ENCODE data around the gene MAPK13.
"Not testable (repeated sequence)": the region's sequence is repeated elsewhere in the genome, so short reads cannot be mapped to it uniquely, and the experiment has no call there.

Gene MAPK13

GRCh38 chr6:36129941-36130666, at the start of gene MAPK13:
MAPK13 (plus strand) TSS chr6:36130513; CDS start chr6:36130583, 70 bp downstream.
- ChIA-PET POLR2A (interaction anchor here (0.6 kb wide), 1 partner anchor 176 kb away, joined by 5 read pairs; no protein-coding TSS in a partner anchor), CTCF (interaction anchor here (1.0 to 4.0 kb wide), 6 partner anchors 9 to 228 kb away, joined by 3 to 20 read pairs (median 8); no protein-coding TSS in a partner anchor)
- TF ChIP-seq, protein P1, sequence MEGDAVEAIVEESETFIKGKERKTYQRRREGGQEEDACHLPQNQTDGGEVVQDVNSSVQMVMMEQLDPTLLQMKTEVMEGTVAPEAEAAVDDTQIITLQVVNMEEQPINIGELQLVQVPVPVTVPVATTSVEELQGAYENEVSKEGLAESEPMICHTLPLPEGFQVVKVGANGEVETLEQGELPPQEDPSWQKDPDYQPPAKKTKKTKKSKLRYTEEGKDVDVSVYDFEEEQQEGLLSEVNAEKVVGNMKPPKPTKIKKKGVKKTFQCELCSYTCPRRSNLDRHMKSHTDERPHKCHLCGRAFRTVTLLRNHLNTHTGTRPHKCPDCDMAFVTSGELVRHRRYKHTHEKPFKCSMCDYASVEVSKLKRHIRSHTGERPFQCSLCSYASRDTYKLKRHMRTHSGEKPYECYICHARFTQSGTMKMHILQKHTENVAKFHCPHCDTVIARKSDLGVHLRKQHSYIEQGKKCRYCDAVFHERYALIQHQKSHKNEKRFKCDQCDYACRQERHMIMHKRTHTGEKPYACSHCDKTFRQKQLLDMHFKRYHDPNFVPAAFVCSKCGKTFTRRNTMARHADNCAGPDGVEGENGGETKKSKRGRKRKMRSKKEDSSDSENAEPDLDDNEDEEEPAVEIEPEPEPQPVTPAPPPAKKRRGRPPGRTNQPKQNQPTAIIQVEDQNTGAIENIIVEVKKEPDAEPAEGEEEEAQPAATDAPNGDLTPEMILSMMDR (IDR thresholded peaks at IDR 0.05; ENCODE audit: control extremely low read depth, extremely low read depth, low read depth, missing control alignments): no peak
- DNase-seq (ENCODE audit: extremely low spot score): peak; percentile 43

GRCh38 chr6:36082318-36082717, 48.0 kb upstream of the MAPK13 start:
- ChIA-PET POLR2A (no interaction called here), CTCF (interaction anchor here (1.3 to 6.2 kb wide), 4 partner anchors 8 to 55 kb away, joined by 3 to 79 read pairs (median 4); partner anchors contain the start of gene MAPK14)
- DNase-seq (ENCODE audit: extremely low spot score): no peak
- TF ChIP-seq, protein P1 (IDR thresholded peaks at IDR 0.05; ENCODE audit: control extremely low read depth, extremely low read depth, low read depth, missing control alignments): no peak

DNA sequence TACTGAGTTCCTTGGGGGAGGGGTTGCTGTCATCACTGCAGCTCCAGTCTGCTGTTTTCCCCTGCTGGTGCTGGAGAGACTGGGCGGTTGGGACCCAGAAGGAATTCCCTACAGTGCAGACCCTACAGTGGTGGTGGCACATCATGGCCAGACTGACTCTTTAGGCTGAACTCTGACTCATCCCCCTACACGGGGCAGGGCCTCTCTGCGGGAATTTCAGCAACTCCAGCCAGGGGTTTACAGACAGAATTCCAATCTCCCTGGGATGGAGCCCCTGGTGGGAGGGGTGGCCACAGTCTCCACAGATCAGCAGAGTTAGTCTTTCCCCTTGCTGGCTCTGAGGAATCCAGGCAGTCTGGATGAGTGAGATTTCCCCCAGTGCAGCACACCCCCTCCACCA, 46.9 kb upstream of the MAPK13 start:
- POLR2A ChIA-PET: no interaction called here
- no peak for DNase-seq (ENCODE audit: extremely low spot score)
- CTCF ChIA-PET: interaction anchor here (1.3 to 6.2 kb wide), 4 partner anchors 9 to 56 kb away, joined by 3 to 79 read pairs (median 4); partner anchors contain the start of gene MAPK14
- TF ChIP-seq, protein P1 (IDR thresholded peaks at IDR 0.05; ENCODE audit: control extremely low read depth, extremely low read depth, low read depth, missing control alignments): no peak

GRCh38 chr6:36088204-36088603, 42.1 kb upstream of the MAPK13 start:
- POLR2A ChIA-PET; DNase-seq (ENCODE audit: extremely low spot score); CTCF ChIA-PET: not testable (repeated sequence)

DNA sequence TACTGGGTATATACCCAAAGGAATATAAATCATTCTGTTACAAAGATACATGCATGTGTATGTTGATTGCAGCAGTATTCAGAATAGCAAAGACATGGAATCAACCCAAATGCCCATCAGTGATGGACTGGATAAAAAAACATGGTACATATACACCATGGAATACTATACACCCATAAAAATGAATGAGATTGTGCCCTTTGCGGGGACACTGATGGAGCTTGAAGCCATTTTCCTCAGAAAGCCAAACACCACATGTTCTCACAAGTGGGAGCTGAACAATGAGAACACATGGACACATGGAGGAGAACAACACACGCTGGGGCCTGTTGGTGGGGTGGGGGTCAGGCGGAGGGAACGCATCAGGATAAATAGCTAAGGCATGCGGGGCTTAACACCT, 41.3 kb upstream of the MAPK13 start:
- no peak for DNase-seq (ENCODE audit: extremely low spot score)
- CTCF ChIA-PET: interaction anchor here (0.8 to 1.3 kb wide), 3 partner anchors 10 to 63 kb away, joined by 3 read pairs; partner anchors contain the start of gene MAPK14
- POLR2A ChIA-PET: no interaction called here
- TF ChIP-seq, protein P1 (IDR thresholded peaks at IDR 0.05; ENCODE audit: control extremely low read depth, extremely low read depth, low read depth, missing control alignments): no peak

GRCh38 chr6:36094238-36094637, 36.1 kb upstream of the MAPK13 start:
- DNase-seq (ENCODE audit: extremely low spot score): no peak
- CTCF ChIA-PET: interaction anchor here (0.8 to 7.8 kb wide), 34 partner anchors 9 to 506 kb away, joined by 3 to 157 read pairs (median 8); partner anchors contain the start of genes ARMC12, MAPK13, MAPK14 and SLC26A8
- POLR2A ChIA-PET: no interaction called here
- TF ChIP-seq, protein P1 (IDR thresholded peaks at IDR 0.05; ENCODE audit: control extremely low read depth, extremely low read depth, low read depth, missing control alignments): no peak

Measured in GM10248 (cell line).